ENCODE results near the gene PHF2.

DNA sequence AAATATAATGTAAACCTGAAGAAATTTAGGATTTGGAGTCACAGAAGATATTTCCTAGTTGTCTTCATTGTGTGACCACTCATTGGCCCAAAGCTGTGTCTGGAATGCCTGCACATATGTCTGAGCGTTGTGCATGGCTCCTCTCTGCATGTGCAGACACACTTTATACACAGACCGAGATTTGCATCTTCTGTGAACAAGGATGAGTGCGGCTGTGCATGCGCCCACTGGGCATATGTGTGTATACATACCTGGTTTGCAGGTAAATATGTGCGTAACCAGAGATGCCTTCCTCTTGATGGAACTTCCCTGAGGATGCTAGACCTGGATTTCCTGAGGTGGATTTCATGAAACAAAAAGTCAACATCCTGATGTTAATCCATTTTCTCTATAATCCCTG, 19.1 kb downstream of the PHF2 start:
- TF ChIP-seq GATA2 (IDR thresholded peaks at IDR 0.05; ENCODE audit: low read depth, low read length): no peak
- TF ChIP-seq GATA3 (IDR thresholded peaks at IDR 0.05; ENCODE audit: low read depth, low read length): no peak
